Measurements from ENCODE around the gene PRDM2.

The PRDM2 gene

GRCh38 chr1:13842497-13842896, 142.5 kb downstream of the PRDM2 start:
- H3K4me3 ChIP-seq = no peak overlapping the region
- no peaks in the 10 kb centered on the region for H3K27me3 ChIP-seq
- H3K4me2 ChIP-seq = no peak overlapping the region
- 0 out of 20 replicates have a peak, but pooled peaks cover 0 to 4% (median 0%) of the 10 kb centered on the region in 10 experiments for H3K4me1 ChIP-seq
- no peak overlapping the region for H3K27ac ChIP-seq
- no peaks in the 10 kb centered on the region for H4K20me1 ChIP-seq
- H3K9me3 ChIP-seq (replicated peaks in 1 of 11) = peaks cover 0 to 5% (median 0%) of the 10 kb centered on the region in 11 experiments; a peak in 4 of 22 replicates
- TF ChIP-seq Cebpa-rat (IDR thresholded peaks at IDR 0.05) = no peak
- H3K9ac ChIP-seq = no peak overlapping the region
- no peaks in the 10 kb centered on the region for H3K36me3 ChIP-seq

GRCh38 chr1:13851726-13852125, 151.7 kb downstream of the PRDM2 start:
- peaks cover 32 to 54% (median 47%) of the 10 kb centered on the region in 11 experiments for H3K9me3 ChIP-seq (replicated peaks in 1 of 11)
- H3K4me2 ChIP-seq = no peak overlapping the region
- H3K4me1 ChIP-seq = no peaks in the 10 kb centered on the region
- H3K36me3 ChIP-seq = no peaks in the 10 kb centered on the region; a peak in 1 of 22 replicates
- no peak overlapping the region for H3K9ac ChIP-seq
- no peaks in the 10 kb centered on the region for H3K27me3 ChIP-seq
- no peak for TF ChIP-seq Cebpa-rat (IDR thresholded peaks at IDR 0.05)
- no peaks in the 10 kb centered on the region for H4K20me1 ChIP-seq
- no peak overlapping the region for H3K4me3 ChIP-seq
- no peak overlapping the region for H3K27ac ChIP-seq

GRCh38 chr1:13855554-13855953, 155.6 kb downstream of the PRDM2 start:
- Histone ChIP-seq H4K20me1 (no peaks in the 10 kb centered on the region), H3K9ac (no peak overlapping the region), H3K4me2 (no peak overlapping the region), H3K4me3 (no peak overlapping the region), H3K4me1 (no peaks in the 10 kb centered on the region), H3K36me3 (no peaks in the 10 kb centered on the region; a peak in 1 of 22 replicates), H3K27ac (no peak overlapping the region), H3K9me3 (replicated peaks in 1 of 11) (peaks cover 33 to 44% (median 37%) of the 10 kb centered on the region in 11 experiments), H3K27me3 (no peaks in the 10 kb centered on the region)
- no peak for TF ChIP-seq Cebpa-rat (IDR thresholded peaks at IDR 0.05)

GRCh38 chr1:13860031-13860430, 160.0 kb downstream of the PRDM2 start:
- H3K27me3 ChIP-seq = no peaks in the 10 kb centered on the region
- no peak for TF ChIP-seq Cebpa-rat (IDR thresholded peaks at IDR 0.05)
- peaks cover 26 to 36% (median 32%) of the 10 kb centered on the region in 11 experiments for H3K9me3 ChIP-seq (replicated peaks in 1 of 11)
- H3K9ac ChIP-seq = no peak overlapping the region
- no peak overlapping the region for H3K4me3 ChIP-seq
- H4K20me1 ChIP-seq = no peaks in the 10 kb centered on the region
- H3K4me1 ChIP-seq = no peaks in the 10 kb centered on the region
- no peak overlapping the region for H3K4me2 ChIP-seq
- no peak overlapping the region for H3K27ac ChIP-seq
- H3K36me3 ChIP-seq = no peaks in the 10 kb centered on the region; a peak in 1 of 22 replicates

- no peak for TF ChIP-seq Cebpa-rat (IDR thresholded peaks at IDR 0.05)
These were observed 164.8 kb downstream of the PRDM2 start for GRCh38 chr1:13864760-13865159.

GRCh38 chr1:13865851-13866250, 165.9 kb downstream of the PRDM2 start:
- TF ChIP-seq Cebpa-rat (IDR thresholded peaks at IDR 0.05) = no peak
- no peaks in the 10 kb centered on the region for H4K20me1 ChIP-seq
- H3K27ac ChIP-seq = no peak overlapping the region
- H3K9ac ChIP-seq = no peak overlapping the region
- no peak overlapping the region for H3K4me2 ChIP-seq
- no peaks in the 10 kb centered on the region for H3K36me3 ChIP-seq
- H3K4me3 ChIP-seq = no peak overlapping the region
- H3K27me3 ChIP-seq = no peaks in the 10 kb centered on the region
- peaks cover 0 to 5% (median 3%) of the 10 kb centered on the region in 10 experiments; a peak in 14 of 20 replicates for H3K4me1 ChIP-seq
- peaks cover 0 to 5% (median 0%) of the 10 kb centered on the region in 11 experiments; a peak in 1 of 22 replicates for H3K9me3 ChIP-seq (replicated peaks in 1 of 11)

More at GRCh38 chr1:13864760-13865159, 164.8 kb downstream of the PRDM2 start:
- H3K4me2 ChIP-seq = no peak overlapping the region
- no peaks in the 10 kb centered on the region for H3K9me3 ChIP-seq (replicated peaks in 1 of 11)
- H3K27me3 ChIP-seq = no peaks in the 10 kb centered on the region
- no peak overlapping the region for H3K27ac ChIP-seq
- H3K4me3 ChIP-seq = no peak overlapping the region
- H3K9ac ChIP-seq = no peak overlapping the region
- no peaks in the 10 kb centered on the region for H3K4me1 ChIP-seq
- H3K36me3 ChIP-seq = no peaks in the 10 kb centered on the region
- H4K20me1 ChIP-seq = no peaks in the 10 kb centered on the region

GRCh38 chr1:13867603-13868002, 167.6 kb downstream of the PRDM2 start:
- peaks cover 0 to 15% (median 8%) of the 10 kb centered on the region in 10 experiments; a peak in 14 of 20 replicates for H3K4me1 ChIP-seq
- H3K27me3 ChIP-seq = no peaks in the 10 kb centered on the region
- H3K36me3 ChIP-seq = no peaks in the 10 kb centered on the region
- no peak overlapping the region for H3K4me2 ChIP-seq
- H3K9ac ChIP-seq = no peak overlapping the region
- H3K4me3 ChIP-seq = no peak overlapping the region
- no peak overlapping the region for H3K27ac ChIP-seq
- TF ChIP-seq Cebpa-rat (IDR thresholded peaks at IDR 0.05) = no peak
- H4K20me1 ChIP-seq = no peaks in the 10 kb centered on the region
- peaks cover 0 to 9% (median 0%) of the 10 kb centered on the region in 11 experiments; a peak in 2 of 22 replicates for H3K9me3 ChIP-seq (replicated peaks in 1 of 11)

- no peaks in the 10 kb centered on the region for H4K20me1 ChIP-seq
- H3K9me3 ChIP-seq (replicated peaks in 1 of 11) = peaks cover 0 to 26% (median 10%) of the 10 kb centered on the region in 11 experiments; a peak in 8 of 22 replicates
- H3K27me3 ChIP-seq = no peaks in the 10 kb centered on the region
- no peak overlapping the region for H3K4me2 ChIP-seq
- H3K4me3 ChIP-seq = no peak overlapping the region
- TF ChIP-seq Cebpa-rat (IDR thresholded peaks at IDR 0.05) = no peak
- no peak overlapping the region for H3K27ac ChIP-seq
- H3K9ac ChIP-seq = no peak overlapping the region
- H3K4me1 ChIP-seq = peaks cover 0 to 15% (median 8%) of the 10 kb centered on the region in 10 experiments; a peak in 14 of 20 replicates
- no peaks in the 10 kb centered on the region for H3K36me3 ChIP-seq
These were observed 169.3 kb downstream of the PRDM2 start for GRCh38 chr1:13869172-13869797.

- H4K20me1 ChIP-seq = no peaks in the 10 kb centered on the region
- no peaks in the 10 kb centered on the region for H3K27me3 ChIP-seq
- no peak for TF ChIP-seq Cebpa-rat (IDR thresholded peaks at IDR 0.05)
- no peak overlapping the region for H3K27ac ChIP-seq
- H3K4me2 ChIP-seq = peak overlapping the region in 6 of 11 experiments; percentile 44 to 70 (median 66); a peak in 10 of 22 replicates
- peaks cover 0 to 38% (median 10%) of the 10 kb centered on the region in 11 experiments; a peak in 8 of 22 replicates for H3K9me3 ChIP-seq (replicated peaks in 1 of 11)
- peaks cover 0 to 15% (median 8%) of the 10 kb centered on the region in 10 experiments; a peak in 14 of 20 replicates for H3K4me1 ChIP-seq
- no peaks in the 10 kb centered on the region for H3K36me3 ChIP-seq
- H3K4me3 ChIP-seq = no peak overlapping the region
- H3K9ac ChIP-seq = no peak overlapping the region
These were observed 171.4 kb downstream of the PRDM2 start for GRCh38 chr1:13871413-13871812.

- no peak overlapping the region for H3K27ac ChIP-seq
- peaks cover 0 to 38% (median 10%) of the 10 kb centered on the region in 11 experiments; a peak in 8 of 22 replicates for H3K9me3 ChIP-seq (replicated peaks in 1 of 11)
- no peak overlapping the region for H3K4me3 ChIP-seq
- TF ChIP-seq Cebpa-rat (IDR thresholded peaks at IDR 0.05) = no peak
- H4K20me1 ChIP-seq = no peaks in the 10 kb centered on the region
- H3K9ac ChIP-seq = no peak overlapping the region
- no peaks in the 10 kb centered on the region for H3K27me3 ChIP-seq
- H3K4me1 ChIP-seq = peaks cover 0 to 15% (median 8%) of the 10 kb centered on the region in 10 experiments; a peak in 14 of 20 replicates
- H3K36me3 ChIP-seq = no peaks in the 10 kb centered on the region
- H3K4me2 ChIP-seq = no peak overlapping the region; a peak in 2 of 22 replicates
These were observed 171.9 kb downstream of the PRDM2 start for GRCh38 chr1:13871886-13872285.

Measured in BLaER1 treated with 17β-estradiol and CSF1 and Interleukin-3, amounts not matched to agents 10 nM and 100 nM (cell line).